Measurements from ENCODE around the gene CD44. TPM values are rescaled to one million over a fixed set of nuclear protein-coding genes. Genes with fewer than 3 reads are reported as not detected.

The CD44 gene
- total and polyA plus RNA-seq, 10 of the 15 experiments (the other 5 are each of a cell fraction or from before 2014, with no cell fraction given): 57.1 to 293 (median 120) TPM

DNA sequence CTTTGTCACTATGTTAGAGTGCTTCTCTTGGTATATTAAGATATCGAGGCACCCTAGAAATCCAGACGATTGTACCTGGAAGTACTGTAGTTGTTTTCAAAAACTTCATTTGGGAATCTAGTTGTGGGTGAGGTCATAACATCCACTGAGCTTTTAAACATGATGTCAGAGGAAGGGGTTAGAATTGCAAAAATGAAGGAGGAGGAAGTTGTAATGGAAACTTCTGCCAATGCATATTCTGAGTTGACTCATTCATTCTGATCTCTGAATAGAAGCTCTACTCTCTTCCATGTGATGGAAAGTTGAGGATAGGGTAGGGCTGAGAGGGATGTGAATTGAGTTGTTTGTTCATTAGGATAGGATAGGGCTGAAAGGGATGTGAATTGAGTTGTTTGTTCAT, 7.7 kb downstream of the CD44 start:
- Histone ChIP-seq H3K27ac (ENCODE audit: control insufficient read depth, insufficient read depth) (peak overlapping the region; percentile 10; the same call in 1 of the 2 replicates), H4K20me1 (ENCODE audit: control insufficient read depth, insufficient read depth) (no peaks in the 10 kb centered on the region; the same call in 1 of the 2 replicates), H3K9me3 (replicated peaks; ENCODE audit: control insufficient read depth, insufficient read depth, low read length) (no peaks in the 10 kb centered on the region; the same call in 1 of the 3 replicates), H3K79me2 (ENCODE audit: control insufficient read depth, insufficient read depth, low read length) (peaks cover 64% of the 10 kb centered on the region), H3K27me3 (replicated peaks in 1 of 2; ENCODE audit: control insufficient read depth in 2 of 2, insufficient read depth in 2 of 2, low read length in 1 of 2) (no peaks in the 10 kb centered on the region), H2AFZ (ENCODE audit: control insufficient read depth, low read depth, low read length) (no peak overlapping the region), H3K4me3 (peak overlapping the region; percentile 32; the same call in 1 of the 2 replicates), H3K4me1 (ENCODE audit: control insufficient read depth, insufficient read depth, low read length) (peaks cover 50% of the 10 kb centered on the region), H3K9ac (ENCODE audit: control insufficient read depth, insufficient read depth, low read length) (no peak overlapping the region), H3K4me2 (ENCODE audit: control insufficient read depth, insufficient read depth) (peak overlapping the region; percentile 90), H3K36me3 (ENCODE audit: control insufficient read depth in 2 of 2, insufficient read depth in 2 of 2, low read length in 1 of 2) (peaks cover 0 to 7% of the 10 kb centered on the region in 2 experiments; a peak in 2 of 4 replicates)
- ATAC-seq (no peak), FAIRE-seq (no peak), DNase-seq (ENCODE audit: low read depth, low spot score) (no peak)
- POLR2A ChIA-PET: interaction anchor here (0.6 to 2.5 kb wide), 5 partner anchors 17 to 168 kb away, joined by 3 to 22 read pairs (median 4); no protein-coding TSS in a partner anchor
- in situ Hi-C loops (cut with MboI) (no loop called here), intact Hi-C loops (cut with micrococcal nuclease; ENCODE audit: unreplicated experiment) (loop anchor here (5.0 kb wide), 1 partner anchor 91 kb away; no protein-coding TSS in a partner anchor)
- no TSS peak for BruUV-seq (replicated peaks)
- WGBS (ENCODE audit: insufficient coverage, insufficient replicate concordance, low lambda C conversion rate, missing lambda C conversion rate): 20% methylated on average over 2 of the region's 2 CpGs
- SMC1A ChIA-PET (ENCODE audit: uncharacterized antibody, unreplicated experiment): interaction anchor here (0.6 to 2.7 kb wide), 28 partner anchors 9 to 243 kb away, joined by 3 to 54 read pairs (median 5); no protein-coding TSS in a partner anchor
- CTCF ChIA-PET: interaction anchor here (0.7 to 10.3 kb wide), 12 partner anchors 9 to 159 kb away, joined by 3 to 111 read pairs (median 4); no protein-coding TSS in a partner anchor
- RAD21 ChIA-PET (ENCODE audit: unreplicated experiment): interaction anchor here (0.8 to 2.8 kb wide), 18 partner anchors 8 to 167 kb away, joined by 3 to 38 read pairs (median 6); no protein-coding TSS in a partner anchor
- TF ChIP-seq, protein P1, sequence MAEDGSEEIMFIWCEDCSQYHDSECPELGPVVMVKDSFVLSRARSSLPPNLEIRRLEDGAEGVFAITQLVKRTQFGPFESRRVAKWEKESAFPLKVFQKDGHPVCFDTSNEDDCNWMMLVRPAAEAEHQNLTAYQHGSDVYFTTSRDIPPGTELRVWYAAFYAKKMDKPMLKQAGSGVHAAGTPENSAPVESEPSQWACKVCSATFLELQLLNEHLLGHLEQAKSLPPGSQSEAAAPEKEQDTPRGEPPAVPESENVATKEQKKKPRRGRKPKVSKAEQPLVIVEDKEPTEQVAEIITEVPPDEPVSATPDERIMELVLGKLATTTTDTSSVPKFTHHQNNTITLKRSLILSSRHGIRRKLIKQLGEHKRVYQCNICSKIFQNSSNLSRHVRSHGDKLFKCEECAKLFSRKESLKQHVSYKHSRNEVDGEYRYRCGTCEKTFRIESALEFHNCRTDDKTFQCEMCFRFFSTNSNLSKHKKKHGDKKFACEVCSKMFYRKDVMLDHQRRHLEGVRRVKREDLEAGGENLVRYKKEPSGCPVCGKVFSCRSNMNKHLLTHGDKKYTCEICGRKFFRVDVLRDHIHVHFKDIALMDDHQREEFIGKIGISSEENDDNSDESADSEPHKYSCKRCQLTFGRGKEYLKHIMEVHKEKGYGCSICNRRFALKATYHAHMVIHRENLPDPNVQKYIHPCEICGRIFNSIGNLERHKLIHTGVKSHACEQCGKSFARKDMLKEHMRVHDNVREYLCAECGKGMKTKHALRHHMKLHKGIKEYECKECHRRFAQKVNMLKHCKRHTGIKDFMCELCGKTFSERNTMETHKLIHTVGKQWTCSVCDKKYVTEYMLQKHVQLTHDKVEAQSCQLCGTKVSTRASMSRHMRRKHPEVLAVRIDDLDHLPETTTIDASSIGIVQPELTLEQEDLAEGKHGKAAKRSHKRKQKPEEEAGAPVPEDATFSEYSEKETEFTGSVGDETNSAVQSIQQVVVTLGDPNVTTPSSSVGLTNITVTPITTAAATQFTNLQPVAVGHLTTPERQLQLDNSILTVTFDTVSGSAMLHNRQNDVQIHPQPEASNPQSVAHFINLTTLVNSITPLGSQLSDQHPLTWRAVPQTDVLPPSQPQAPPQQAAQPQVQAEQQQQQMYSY (CRISPR knock-in tag; IDR thresholded peaks at IDR 0.05): no peak
- TF ChIP-seq HDAC6 (IDR thresholded peaks at IDR 0.05; ENCODE audit: unreplicated experiment) (no peak), IKZF2 (IDR thresholded peaks at IDR 0.05) (0 out of 4 replicates have a peak, but pooled peaks of 1 of the 2 experiments have one; percentile 8), NFYB (IDR thresholded peaks at IDR 0.05; ENCODE audit: insufficient read depth, low read depth, low read length) (no peak), SREBF2 (IDR thresholded peaks at IDR 0.05; ENCODE audit: low read length) (no peak), ZNF24 (IDR thresholded peaks at IDR 0.05) (peak; percentile 63; the same call in 1 of the 2 replicates), IKZF1 (conservative IDR thresholded peaks at IDR 0.05) (no peak), POU2F2 (IDR thresholded peaks at IDR 0.05; ENCODE audit: borderline replicate concordance, low read depth, low read length) (0 out of 3 replicates have a peak, but pooled peaks have one; percentile 30), CREM (IDR thresholded peaks at IDR 0.05; ENCODE audit: low read depth) (peak; percentile 86), BCL11A (IDR thresholded peaks at IDR 0.05; ENCODE audit: low read depth, low read length) (no peak)
- TF ChIP-seq, protein P2, sequence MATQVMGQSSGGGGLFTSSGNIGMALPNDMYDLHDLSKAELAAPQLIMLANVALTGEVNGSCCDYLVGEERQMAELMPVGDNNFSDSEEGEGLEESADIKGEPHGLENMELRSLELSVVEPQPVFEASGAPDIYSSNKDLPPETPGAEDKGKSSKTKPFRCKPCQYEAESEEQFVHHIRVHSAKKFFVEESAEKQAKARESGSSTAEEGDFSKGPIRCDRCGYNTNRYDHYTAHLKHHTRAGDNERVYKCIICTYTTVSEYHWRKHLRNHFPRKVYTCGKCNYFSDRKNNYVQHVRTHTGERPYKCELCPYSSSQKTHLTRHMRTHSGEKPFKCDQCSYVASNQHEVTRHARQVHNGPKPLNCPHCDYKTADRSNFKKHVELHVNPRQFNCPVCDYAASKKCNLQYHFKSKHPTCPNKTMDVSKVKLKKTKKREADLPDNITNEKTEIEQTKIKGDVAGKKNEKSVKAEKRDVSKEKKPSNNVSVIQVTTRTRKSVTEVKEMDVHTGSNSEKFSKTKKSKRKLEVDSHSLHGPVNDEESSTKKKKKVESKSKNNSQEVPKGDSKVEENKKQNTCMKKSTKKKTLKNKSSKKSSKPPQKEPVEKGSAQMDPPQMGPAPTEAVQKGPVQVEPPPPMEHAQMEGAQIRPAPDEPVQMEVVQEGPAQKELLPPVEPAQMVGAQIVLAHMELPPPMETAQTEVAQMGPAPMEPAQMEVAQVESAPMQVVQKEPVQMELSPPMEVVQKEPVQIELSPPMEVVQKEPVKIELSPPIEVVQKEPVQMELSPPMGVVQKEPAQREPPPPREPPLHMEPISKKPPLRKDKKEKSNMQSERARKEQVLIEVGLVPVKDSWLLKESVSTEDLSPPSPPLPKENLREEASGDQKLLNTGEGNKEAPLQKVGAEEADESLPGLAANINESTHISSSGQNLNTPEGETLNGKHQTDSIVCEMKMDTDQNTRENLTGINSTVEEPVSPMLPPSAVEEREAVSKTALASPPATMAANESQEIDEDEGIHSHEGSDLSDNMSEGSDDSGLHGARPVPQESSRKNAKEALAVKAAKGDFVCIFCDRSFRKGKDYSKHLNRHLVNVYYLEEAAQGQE (IDR thresholded peaks at IDR 0.05; ENCODE audit: low read depth, low read length): no peak
- TF ChIP-seq, protein P3, sequence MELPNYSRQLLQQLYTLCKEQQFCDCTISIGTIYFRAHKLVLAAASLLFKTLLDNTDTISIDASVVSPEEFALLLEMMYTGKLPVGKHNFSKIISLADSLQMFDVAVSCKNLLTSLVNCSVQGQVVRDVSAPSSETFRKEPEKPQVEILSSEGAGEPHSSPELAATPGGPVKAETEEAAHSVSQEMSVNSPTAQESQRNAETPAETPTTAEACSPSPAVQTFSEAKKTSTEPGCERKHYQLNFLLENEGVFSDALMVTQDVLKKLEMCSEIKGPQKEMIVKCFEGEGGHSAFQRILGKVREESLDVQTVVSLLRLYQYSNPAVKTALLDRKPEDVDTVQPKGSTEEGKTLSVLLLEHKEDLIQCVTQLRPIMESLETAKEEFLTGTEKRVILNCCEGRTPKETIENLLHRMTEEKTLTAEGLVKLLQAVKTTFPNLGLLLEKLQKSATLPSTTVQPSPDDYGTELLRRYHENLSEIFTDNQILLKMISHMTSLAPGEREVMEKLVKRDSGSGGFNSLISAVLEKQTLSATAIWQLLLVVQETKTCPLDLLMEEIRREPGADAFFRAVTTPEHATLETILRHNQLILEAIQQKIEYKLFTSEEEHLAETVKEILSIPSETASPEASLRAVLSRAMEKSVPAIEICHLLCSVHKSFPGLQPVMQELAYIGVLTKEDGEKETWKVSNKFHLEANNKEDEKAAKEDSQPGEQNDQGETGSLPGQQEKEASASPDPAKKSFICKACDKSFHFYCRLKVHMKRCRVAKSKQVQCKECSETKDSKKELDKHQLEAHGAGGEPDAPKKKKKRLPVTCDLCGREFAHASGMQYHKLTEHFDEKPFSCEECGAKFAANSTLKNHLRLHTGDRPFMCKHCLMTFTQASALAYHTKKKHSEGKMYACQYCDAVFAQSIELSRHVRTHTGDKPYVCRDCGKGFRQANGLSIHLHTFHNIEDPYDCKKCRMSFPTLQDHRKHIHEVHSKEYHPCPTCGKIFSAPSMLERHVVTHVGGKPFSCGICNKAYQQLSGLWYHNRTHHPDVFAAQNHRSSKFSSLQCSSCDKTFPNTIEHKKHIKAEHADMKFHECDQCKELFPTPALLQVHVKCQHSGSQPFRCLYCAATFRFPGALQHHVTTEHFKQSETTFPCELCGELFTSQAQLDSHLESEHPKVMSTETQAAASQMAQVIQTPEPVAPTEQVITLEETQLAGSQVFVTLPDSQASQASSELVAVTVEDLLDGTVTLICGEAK (IDR thresholded peaks at IDR 0.05; ENCODE audit: borderline replicate concordance): peak; percentile 58; the same call in 1 of the 2 replicates

Data from GM12878 (cell line).